Measurements from ENCODE around the gene TBX15.

- TF ChIP-seq, protein P1, sequence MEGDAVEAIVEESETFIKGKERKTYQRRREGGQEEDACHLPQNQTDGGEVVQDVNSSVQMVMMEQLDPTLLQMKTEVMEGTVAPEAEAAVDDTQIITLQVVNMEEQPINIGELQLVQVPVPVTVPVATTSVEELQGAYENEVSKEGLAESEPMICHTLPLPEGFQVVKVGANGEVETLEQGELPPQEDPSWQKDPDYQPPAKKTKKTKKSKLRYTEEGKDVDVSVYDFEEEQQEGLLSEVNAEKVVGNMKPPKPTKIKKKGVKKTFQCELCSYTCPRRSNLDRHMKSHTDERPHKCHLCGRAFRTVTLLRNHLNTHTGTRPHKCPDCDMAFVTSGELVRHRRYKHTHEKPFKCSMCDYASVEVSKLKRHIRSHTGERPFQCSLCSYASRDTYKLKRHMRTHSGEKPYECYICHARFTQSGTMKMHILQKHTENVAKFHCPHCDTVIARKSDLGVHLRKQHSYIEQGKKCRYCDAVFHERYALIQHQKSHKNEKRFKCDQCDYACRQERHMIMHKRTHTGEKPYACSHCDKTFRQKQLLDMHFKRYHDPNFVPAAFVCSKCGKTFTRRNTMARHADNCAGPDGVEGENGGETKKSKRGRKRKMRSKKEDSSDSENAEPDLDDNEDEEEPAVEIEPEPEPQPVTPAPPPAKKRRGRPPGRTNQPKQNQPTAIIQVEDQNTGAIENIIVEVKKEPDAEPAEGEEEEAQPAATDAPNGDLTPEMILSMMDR (IDR thresholded peaks at IDR 0.05), result no peak
- TF ChIP-seq POLR2A (IDR thresholded peaks at IDR 0.05), result no peak
These were observed 47.2 kb downstream of the TBX15 start for GRCh38 chr1:118940957-118941356.
